GM10266 (cell line): ENCODE results near the gene PLEKHA6.

Source experiments
- DNase-seq: peaks from one replicate; pipeline ENCODE4 v3.0.0; 2012; ENCODE audit errors: extremely low spot score
- TF ChIP-seq, protein P1 (sequence below): IDR thresholded peaks from 2 replicates; pipeline ENCODE4 v1.5.1; 2012; ENCODE audit warnings: mild to moderate bottlenecking, low read depth; ENCODE audit not compliant: control insufficient read depth, insufficient read depth; ENCODE audit errors: missing control alignments

PLEKHA6 gene

DNA sequence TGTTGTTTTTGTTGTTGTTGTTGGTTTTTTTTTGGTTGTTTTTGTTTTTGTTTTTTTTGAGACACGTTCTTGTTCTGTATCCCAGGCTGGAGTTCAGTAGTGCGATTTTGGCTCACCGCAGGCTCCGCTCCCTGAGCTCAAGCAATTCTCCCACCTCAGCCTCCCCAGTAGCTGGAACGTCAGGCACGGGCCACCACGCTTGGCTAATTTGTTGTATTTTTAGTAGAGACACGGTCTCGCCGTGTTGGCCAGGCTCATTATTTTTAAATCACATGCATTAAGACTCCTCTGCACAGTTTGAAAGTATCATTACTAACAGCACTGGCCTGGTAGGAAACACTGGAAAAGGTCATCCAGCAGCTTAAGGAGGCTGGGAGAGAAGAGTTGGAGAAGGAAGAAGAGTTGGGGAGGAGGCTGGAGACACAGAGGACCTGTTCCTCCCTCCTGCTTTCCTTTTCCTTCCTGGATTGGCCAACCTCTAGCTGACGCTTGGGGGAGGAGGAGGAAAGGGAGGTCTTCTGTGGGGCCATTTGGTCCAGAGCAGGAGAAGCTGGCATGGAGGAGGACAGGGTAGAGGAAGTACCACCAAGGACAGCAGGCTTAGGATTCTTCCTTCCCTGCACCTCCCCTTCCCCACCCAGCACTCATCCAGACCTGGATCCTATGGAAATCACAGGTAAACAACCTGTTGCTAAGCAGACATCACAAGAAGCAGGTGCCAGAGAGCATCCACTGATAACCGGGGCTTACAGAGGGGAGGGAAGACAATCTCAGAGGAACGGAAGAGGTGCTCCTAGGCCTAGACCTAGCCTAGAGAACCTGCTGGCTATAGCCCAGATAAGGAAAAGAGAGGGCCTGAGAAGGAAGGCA lies 74.1 kb downstream of the PLEKHA6 start:
- no peak for DNase-seq
- TF ChIP-seq, protein P1, sequence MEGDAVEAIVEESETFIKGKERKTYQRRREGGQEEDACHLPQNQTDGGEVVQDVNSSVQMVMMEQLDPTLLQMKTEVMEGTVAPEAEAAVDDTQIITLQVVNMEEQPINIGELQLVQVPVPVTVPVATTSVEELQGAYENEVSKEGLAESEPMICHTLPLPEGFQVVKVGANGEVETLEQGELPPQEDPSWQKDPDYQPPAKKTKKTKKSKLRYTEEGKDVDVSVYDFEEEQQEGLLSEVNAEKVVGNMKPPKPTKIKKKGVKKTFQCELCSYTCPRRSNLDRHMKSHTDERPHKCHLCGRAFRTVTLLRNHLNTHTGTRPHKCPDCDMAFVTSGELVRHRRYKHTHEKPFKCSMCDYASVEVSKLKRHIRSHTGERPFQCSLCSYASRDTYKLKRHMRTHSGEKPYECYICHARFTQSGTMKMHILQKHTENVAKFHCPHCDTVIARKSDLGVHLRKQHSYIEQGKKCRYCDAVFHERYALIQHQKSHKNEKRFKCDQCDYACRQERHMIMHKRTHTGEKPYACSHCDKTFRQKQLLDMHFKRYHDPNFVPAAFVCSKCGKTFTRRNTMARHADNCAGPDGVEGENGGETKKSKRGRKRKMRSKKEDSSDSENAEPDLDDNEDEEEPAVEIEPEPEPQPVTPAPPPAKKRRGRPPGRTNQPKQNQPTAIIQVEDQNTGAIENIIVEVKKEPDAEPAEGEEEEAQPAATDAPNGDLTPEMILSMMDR, result no peak

DNA sequence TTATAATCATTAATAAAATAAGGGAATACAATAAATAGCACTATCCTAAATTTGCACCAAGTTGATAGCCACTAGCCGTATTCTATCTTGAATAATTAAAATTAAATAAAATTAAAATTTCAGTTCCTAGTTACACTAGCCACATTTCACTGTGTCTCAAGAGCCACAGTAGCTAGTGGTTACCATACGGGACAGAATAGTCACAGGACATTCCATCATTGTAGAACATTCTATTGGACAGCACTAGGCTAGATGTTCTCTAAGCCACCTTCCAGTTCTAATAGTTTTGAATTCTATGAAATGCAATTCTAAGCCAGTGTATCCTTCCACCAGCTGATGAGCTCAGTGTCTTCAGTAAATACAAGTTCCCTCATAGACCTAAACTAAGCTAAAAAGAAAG lies 74.8 kb downstream of the PLEKHA6 start:
- TF ChIP-seq, protein P1, result no peak

DNA sequence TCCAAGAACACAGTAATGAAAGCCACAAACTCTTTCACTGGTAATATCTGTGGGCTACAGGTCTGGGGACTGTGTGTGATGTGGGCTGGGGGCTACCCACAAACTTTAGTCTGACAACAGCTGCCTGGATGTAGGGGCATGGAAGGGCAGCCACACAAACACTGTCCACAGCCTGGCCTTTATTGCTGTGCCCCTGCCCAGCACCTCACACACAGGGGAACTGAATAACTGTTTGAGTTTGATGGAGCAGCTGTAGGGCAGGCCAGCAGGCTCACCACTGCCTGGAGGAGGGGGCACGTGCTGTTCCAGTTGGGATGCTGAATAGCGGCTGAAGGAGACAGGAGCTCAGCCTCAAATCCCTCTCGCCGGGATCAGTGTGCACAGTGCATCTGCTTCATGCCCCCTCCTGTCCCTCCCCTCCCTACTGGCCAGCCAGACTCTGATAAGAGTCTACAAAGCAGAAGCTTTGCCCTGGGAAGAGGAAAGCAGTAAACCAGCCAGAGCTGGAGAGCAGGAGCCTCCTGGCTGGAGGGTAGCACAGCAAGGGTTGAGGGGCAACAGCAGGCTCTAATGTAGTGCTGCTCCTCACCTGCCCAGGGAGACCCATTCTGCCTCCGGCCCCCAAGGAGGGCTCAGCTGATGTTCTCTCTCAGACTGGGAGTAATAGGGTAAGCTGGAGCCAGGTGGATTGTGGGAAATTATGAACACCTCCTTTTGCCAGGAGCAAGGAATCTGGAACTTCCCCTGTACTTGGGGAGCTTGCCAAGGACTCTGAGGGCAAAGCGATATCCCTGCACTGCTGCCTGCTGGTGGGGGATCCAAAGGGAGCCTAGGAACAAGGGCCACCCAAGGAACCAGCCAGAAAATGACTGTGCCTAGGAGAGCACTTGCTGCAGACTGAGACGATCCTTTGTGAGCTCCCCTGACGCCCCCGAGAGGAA lies 75.7 kb downstream of the PLEKHA6 start:
- TF ChIP-seq, protein P1, result no peak
- DNase-seq, result no peak

More for the DNA sequence above, 74.8 kb downstream of the PLEKHA6 start:
- no peak for DNase-seq

DNA sequence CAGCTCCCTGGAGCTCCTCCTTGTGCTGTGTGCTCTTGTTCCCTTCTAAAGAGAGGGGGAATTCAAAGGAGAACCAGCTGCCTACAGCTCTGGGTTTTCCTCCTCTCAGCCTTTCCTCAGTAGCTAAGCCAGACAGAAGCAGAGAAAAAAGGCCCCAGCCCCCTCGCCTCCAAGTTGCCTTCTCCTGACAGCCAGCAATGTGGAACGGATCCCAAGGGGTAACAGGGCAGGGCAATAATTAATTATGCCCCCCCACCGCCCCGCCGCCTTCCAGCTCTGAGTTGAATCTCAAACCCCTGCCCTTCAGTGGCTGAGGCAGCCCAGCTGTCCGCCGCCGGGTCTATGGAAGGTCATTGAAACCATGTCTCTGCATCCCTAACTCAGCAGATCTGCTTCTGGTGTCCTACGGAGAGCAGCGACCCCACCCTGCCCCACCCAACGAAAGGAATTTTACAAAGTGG lies 76.9 kb downstream of the PLEKHA6 start:
- DNase-seq, result no peak
- TF ChIP-seq, protein P1, result no peak

DNA sequence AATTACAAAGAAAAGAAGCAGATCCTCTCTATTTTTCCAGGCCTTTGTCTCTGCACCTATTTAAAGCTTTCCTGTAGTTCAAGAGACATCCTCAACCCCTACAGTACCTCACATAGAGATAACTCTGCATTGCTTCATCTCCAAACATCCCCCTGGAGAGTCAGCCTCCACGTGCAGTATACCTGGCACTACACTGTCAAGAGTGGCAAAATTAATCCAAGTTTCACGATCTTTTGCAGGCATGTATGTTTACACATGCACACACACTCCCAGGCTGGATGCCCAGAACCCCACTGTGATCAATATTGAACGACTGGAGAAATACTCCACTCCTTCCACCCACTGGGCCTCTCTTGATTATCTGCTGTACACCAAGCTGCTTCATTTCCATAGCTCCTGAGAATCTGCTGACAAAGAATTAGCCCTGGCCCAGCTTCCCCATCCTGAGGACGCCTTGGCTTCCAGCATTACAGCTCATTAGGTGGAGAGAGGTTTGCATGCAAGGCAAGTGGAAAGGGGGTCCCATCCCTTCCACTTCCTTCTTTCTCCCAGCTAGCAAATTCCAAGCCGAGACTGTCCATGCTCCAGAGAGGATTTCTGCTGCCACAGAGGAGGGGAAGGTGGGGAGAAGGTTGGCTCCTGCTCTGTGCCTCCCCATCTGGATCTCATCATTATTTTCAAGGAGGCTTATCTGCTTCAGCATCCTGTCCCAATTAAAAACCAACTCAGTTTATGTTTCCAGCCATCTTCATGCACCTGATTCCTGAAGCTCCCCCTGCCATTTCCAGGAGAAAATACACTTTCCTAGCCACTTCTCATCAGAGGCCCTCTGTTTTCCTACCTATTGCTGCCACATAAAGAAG lies 79.4 kb downstream of the PLEKHA6 start:
- DNase-seq, result no peak
- TF ChIP-seq, protein P1, result no peak

DNA sequence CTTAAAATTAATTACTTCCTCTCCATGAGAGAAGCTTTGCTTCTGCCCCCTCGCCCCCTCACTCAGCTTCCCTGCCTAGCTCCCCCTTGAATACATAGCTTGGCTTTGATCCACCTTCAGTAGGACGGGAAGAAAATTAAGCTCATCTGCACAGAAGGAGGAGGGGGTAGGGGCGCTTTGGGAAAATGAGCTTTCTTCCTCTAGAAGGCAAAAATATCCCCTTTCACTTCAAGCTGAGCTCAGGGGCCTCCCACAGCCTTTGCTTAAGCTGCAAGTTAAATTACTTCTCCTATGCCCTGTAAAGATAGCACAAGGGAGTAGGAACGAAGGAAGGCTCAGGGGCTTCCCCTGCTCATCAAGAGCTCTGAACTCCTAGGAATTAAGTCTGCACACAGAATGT lies 80.8 kb downstream of the PLEKHA6 start:
- DNase-seq, result no peak
- TF ChIP-seq, protein P1, result no peak
